Measurements from ENCODE around the gene ZEB1.
"Not testable (repeated sequence)": the region's sequence is repeated elsewhere in the genome, so short reads cannot be mapped to it uniquely, and the experiment has no call there.

The ZEB1 gene

DNA sequence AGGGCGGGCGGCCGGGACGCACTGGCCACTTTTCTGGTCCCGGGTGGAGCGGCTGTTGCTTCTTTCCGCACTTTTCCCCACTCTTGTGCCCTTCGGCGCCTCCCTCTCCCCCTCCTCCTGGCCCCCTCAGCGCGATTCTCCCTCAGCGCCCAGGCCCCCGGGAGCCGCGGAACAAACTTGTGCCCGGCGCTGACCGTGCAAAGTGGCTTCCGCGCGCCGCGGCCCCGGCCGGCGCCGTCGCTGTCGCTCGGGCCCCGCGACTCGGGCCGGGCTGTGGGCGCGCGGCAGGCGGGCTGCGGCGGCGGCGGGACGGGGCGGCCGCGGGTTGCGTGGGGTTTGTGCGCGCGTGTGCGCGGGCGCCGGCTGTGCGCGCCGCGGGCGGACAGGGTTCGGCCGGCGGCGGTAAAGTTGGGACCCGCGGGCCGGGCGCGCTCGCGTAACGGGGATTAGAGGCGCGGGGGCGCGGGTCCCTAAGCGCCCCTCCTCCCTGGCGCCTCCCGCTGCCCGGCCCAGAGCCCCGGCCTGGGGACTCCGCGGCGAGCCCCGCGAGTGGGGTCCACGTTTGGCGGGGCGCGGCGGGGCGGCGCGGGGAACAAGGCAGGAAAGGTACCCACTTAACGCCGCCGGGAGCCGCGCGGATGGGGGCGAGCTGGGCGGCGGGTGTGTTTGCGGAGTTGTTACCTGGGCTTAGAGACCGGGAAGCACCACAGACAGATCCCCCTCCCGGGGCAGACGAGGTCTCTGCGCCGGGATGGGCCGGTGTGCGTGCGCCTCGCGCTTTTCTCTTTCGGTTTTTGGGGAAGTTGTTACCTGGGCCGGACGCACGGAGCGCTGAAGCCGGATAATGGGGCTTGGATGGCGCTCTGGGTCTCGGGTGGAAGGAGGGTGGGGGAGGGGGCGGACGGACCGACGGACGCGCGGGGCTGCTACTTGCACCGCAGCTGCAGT, 860 bp downstream of the ZEB1 start:
- peak; percentile 20 for DNase-seq (ENCODE audit: low read depth)

DNA sequence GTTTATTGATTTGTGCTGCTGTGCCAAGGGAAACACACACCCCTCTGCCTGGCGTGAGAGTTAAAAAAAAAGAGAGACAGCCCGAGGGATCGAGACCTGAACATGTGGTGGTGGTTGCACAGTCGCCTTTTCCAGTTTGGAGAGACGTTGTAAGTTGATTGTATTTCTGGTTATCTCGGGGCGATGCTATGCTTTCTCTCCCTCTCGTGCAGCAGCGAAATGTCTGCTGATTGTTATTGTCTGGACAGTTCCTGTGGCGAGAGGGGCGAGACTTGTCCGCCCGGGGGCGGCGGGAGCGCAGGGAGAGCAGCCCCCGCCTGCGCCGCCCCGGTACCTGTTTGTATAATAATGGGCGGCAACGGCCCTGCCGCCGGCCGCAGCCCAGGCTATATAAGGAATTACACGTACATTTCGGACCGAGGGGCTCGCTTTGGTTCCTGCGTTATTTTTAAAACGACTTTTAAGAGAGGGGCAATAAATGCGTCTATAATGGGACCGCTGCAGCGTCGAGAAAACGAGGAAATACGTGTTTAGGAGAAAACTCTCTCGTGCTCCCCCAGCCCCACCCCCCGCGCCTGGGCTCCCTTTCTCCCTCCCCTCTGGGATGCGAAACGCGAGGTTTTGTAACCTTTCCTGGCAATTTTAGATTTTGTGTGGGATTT, 1.7 kb downstream of the ZEB1 start:
- DNase-seq (ENCODE audit: low read depth) = no peak

DNA sequence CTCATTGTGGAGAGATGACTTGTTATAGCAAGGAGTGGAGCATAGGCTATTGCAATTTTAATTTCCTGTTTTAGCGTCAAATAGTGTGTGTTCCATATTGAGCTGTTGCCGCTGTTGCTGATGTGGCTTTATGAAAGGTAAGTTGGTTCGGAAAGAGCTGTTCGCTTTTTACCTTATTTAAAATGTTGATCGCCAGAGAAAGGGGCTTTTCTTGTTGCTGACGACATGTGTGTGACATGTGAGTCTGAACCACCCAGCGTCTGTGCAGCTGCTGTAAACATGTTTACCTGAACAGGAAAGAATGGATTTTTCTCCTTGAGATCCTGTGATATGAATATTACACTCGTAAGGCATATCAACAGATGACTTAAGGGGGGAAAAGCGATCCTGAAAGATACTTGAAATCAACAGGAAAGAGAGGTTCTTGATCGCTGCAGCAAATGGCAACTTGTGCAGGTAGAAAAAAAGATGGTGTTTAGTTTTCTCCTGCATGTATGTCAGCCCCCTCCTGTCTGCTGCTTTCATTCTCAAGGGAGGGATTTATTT, 2.5 kb downstream of the ZEB1 start:
- no peak for DNase-seq (ENCODE audit: low read depth)

DNA sequence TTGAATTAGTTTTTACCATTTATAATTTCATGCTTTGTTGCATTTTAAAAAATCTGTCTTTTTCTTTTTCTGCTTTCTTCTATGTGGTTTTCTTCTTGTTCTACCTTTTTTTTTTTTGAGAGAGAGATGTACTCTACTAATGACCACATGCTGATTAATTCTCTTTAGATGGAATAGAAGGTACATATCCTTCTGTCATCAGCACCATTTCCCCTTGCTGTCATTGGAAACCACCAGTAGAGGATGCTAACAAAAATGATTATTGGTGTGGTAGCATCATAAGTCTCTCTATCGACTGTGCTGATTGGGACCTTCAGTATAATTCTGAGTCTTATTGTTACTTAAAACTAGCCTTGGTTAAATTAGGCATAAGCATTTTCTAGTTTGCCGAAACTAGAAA, 3.6 kb downstream of the ZEB1 start:
- no peak for DNase-seq (ENCODE audit: low read depth)

DNA sequence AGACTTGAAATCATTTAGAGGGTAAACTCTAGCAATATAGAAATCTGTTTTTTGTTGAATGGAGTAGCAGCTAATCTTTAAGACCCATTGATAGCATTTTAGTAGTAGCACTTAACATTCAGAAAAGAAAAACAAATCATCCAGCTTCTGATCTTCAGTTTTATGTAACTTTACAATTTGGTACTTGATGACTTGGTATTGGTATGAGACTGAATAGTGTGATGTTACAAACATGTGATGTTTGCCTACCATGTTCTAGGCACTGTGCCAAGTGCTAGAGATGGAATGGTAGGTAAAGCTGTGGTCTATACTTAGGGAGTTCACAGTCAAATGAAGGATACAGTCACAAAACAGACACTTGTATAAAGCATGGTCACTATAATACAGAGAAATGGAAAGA, 21.3 kb downstream of the ZEB1 start:
- DNase-seq (ENCODE audit: low read depth) = no peak

DNA sequence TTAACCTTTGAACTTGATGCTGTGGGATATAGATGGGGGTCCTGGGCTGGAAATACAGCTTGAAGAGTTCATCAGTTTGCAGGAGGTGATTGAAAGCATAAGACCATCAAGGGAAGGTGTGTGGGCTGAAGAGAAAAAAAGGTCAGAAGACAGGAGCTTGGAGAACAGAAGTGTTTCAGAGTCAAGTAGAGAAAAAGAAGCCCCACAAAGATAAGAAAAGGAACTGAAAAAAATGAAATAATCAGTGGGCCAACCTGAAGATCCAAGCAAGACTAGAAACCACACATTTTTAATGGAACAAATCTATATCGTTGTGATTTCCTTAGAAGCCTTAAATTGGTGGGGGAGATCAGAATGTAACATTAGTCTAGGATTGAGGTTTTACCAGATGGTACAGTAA, 22.5 kb downstream of the ZEB1 start:
- DNase-seq (ENCODE audit: low read depth) = no peak

DNA sequence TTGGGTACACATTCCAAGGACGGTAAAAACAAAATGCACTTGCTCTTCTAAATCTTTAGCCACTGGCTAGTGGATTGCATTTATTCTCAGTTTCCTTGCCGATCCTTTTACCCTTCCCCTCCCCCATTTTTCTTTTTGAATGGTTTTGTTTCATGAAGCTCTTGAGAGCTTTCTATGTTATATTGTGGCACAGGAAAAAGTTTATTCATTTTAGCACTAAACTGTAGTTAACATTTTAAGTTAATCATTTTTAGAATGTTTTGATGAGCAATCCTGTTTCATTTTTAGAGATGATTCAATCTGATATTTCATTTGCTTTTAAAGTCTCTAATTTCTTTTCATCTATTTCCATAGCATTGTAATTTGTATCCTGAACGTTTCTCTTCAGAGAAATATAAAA, 24.0 kb downstream of the ZEB1 start:
- no peak for DNase-seq (ENCODE audit: low read depth)

DNA sequence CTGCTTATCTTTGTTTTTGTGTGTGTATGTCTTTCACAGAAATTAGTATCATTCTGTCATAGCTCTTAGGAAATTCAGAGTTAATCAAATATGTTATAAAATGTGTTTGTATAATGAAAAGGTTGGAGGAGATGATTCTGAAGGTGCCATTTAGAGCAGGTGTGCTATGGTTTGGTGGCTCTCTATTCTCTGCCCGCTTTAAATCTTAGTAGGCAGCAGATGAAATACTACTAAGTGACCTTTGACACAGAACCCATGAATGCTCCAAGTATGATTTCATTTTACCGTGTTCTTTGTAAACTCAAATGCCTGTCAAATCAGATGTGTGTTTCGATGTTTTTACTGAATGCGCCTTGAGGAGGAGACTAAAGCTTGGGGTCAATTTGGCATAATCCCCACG, 24.5 kb downstream of the ZEB1 start:
- no peak for DNase-seq (ENCODE audit: low read depth)

DNA sequence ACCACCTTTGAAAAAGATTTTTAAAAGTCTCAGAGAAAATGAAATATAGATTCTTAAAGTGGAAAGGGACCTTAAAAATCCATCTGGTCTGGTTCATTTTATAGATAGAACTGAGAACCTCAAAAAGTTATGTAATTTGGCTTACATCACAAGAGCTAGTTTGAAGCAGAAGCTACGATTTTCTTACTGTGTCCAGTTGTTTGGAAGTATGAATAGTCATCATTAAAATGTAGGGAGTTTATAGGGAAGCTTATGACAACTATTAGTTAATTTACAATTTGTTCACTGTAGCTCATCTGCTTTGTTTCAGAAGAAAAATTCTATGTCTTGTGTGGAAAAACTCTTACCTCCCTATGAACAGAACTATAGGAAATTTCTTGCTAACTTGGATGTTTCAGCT, 26.9 kb downstream of the ZEB1 start:
- DNase-seq (ENCODE audit: low read depth) = no peak

DNA sequence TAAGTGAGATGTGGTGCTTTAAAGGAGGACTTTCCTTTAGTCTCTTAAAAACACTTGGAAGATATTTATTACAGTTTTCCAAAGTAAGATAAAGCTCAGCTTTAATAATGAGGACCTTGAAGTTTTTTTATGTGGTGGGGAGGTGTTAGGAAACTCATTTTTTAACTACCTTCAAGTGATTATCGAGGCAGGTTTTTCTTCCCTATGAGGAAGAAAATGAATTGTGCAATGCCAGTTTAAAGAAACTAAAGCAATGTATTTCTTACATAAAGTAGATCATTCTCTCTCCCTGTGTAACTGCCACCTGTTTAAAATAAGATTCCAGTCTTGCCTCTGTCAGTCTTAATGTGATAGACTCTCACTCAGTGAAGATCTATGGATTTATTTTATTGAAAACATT, 27.9 kb downstream of the ZEB1 start:
- no peak for DNase-seq (ENCODE audit: low read depth)

DNA sequence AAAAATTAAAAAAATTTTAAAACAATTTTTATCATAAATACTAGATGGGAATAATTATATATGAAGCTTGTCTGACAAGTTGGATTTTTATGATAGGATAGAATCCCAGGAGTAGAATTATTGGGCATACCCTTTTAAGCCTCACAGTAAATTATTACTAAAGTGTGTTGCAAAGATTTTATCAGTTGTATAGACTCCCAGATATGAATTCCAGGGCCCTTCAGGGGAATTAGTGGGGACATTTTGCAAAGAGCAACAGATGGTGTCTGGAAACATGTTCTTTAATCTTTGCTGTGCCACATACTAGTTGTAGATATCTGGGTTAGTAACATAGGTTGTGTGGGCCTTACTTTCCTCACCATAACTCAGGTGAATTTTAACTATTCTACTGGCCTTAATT, 28.7 kb downstream of the ZEB1 start:
- DNase-seq (ENCODE audit: low read depth) = no peak

DNA sequence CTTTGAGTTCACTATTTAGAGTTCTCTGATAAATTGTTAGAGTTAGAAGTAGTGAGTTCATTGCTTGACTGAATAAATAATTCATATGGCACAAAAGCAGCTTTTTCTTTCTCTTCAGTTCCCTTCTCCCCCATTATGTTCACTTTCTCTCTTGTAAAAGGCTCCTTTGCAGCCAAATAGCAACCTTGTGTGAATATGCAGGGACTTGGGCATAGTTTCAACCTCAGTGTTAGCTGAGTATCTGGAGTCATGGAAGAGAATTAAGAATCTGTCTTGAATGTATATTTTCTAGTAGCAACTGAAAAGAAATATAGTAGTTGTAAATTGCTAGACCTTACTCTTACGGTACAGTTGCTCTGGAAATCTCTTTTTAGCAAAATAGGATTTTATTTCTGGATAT, 31.9 kb downstream of the ZEB1 start:
- no peak for DNase-seq (ENCODE audit: low read depth)

DNA sequence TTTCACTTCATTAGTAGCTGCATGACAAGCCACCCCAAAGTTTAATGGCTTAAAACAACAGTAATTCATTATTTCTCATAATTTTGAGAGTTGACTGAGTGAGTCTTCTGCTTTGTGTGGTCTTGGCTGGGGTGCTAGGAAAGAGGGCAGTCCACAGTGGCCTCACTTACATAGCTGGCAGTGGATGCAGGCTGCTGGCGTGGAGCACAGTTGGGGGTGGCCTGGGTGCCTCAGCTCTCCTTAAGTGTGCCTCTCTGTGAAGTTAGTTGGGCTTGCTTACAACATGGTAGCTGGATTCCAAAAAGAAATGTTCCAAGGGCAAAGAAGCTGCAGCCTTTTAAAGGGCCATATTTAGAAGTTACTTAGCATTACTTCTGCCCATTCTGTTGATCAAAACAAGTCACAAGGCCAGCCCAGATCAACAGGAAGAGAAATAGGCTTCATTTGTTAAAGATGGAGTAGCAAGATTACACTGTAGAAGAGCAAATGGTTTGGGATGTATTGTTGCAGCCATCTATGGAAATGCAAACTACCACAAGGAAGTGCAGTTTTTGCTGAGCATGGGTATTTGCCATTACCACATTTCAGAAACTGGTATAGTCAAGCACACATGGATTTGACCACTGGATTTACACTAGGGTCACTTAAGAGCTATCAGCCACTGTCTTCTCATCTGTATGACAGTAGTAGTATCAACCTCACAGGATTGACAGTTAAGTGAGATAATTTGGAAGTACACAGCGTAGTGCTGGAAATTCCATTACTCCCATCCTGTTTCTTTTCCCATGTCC, 33.6 kb downstream of the ZEB1 start:
- no peak for DNase-seq (ENCODE audit: low read depth)

DNA sequence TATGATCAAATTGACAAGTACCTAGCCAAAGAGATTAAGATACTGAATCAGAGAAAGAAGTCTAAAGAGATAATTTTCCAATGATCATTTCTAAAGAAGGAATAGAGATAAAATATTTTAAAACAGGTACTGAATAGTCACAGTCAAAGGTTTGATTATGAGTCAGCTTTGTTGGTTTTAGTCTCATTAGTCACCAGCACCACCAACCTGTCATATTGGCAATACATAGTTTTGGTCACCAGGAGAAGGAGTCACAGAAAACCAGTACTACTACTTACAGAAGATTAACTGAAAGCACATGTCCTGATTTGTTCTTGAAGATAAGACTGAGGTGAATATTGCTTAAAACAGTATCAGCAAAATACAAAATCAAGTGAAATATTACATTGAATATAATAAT, 34.6 kb downstream of the ZEB1 start:
- DNase-seq (ENCODE audit: low read depth) = no peak

DNA sequence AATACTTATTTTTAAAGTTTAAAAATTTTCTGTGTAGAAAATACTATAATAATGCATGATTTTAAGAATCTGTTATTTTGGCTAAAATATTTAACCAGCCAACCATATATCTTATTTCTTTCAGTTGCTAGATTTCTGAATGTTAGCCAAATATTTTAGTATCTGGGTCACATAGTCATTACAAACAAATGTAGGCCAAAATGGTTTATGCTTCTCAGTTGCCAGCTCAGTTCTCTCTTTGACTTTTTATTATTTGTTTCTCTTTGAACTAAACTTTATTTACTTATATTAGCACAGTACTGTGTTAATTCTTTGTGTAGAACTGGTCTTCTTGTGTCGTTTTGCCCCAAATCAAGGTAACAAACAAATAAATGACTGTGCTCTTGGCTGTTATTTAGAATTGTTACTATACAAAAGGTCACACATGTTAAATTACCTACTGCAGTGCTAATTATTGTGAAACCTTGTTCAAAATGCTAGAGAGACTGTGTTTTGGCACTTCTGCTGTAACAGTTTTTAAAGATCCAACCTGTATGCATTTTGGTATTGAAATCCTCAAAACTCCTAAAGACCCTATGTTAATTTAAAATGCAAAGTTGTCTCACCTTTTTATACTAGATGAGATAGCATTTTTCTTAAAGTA, 39.8 kb downstream of the ZEB1 start:
- no peak for DNase-seq (ENCODE audit: low read depth)

DNA sequence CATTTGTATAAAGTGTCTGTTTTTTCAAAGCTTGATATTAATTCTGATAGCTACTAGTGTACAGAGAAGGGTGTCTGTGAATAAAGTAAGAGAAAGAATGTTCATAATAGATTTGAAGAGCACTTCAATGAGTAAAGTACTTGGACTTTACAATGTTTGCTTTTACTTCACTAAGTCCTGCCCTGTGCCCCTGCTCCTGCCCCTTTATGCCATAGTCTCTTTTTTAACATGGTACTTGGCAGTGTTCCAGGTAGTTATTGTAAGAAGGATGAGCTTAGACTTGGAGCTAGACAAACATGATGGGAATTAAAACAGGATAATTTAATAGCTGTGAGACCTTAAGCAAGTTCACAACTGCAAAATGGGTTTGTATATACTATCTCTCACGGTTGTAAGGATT, 41.0 kb downstream of the ZEB1 start:
- no peak for DNase-seq (ENCODE audit: low read depth)

DNA sequence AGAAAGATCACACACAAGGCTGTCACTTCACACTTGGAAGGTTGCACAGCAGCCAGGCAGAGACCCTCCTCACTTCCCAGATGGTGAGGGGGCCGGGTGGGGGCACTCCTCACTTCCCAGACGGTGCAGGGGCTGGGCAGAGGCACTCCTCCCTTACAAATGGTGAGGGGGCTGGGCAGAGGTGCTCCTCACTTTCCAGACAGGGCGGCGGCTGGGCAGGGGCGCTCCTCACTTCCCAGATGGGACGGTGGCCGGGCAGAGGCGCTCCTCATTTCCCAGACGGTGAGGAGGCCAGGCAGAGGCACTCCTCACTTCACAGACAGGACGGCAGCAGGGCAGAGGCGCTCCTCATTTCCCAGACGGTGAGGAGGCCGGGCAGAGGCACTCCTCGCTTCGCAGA, 42.5 kb downstream of the ZEB1 start:
- not testable (repeated sequence) for DNase-seq (ENCODE audit: low read depth)

DNA sequence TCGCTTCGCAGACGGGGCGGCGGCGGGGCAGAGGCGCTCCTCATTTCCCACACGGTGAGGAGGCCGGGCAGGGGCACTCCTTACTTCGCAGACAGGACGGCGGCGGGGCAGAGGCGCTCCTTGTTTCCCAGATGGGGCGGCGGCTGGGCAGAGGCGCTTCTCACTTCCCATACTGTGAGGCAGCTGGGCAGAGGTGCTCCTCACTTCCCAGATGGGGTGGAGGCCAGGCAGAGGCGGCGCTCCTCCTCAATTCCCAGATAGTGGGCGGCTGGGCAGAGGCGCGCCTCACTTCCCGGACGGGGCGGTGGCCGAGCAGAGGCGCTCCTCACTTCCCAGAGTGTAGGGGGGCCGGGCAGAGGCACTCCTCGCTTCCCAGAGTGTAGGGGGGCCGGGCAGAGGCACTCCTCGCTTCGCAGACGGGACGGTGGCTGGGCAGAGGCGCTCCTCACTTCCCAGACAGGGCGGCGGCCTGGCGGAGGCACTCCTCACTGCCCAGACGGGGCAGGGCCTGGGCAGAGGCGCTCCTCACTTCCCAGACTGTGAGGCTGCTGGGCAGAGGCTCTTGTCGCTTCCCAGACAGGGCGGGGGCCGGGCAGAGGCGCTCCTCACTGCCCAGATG, 43.1 kb downstream of the ZEB1 start:
- DNase-seq (ENCODE audit: low read depth) = no peak

DNA sequence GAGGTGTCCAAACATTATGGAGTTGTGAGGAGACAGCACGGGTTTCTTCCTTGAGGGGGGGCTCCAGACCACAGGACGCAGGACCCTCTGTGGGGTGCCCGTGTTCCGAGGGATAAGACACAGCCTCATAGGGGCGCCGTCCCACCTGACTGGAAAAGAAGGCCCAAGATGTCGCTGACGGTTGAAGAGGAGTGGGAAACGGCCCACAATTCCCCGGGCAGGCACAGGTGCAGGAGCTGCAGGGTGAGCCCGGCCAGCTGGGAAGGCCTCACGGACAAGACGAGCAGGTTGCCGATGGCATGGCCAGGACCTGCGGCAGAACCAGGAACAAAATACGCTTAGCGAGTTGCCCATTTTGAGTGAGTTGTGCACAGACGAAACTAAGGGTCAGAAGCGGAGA, 44.7 kb downstream of the ZEB1 start:
- not testable (repeated sequence) for DNase-seq (ENCODE audit: low read depth)

DNA sequence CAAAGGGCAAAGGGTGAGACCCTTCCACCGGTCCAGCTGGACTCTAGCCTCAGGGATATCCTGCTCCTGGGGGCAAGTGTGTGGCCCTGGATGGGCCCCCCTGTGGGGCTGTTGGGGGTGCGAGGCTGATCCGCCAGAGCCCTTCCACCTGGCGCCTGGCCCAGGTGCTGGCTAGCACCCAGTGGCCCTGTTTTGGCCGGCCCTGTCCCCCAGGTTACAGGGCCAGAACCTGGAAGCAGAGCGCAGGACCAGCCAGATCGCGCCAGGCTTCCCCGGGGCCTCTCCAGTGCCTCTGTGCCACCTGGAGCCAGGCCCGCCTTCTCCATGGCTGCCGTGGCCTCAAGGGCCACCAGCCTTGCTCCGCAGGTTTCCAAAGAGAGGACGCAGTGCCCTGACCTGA, 45.2 kb downstream of the ZEB1 start:
- not testable (repeated sequence) for DNase-seq (ENCODE audit: low read depth)

DNA sequence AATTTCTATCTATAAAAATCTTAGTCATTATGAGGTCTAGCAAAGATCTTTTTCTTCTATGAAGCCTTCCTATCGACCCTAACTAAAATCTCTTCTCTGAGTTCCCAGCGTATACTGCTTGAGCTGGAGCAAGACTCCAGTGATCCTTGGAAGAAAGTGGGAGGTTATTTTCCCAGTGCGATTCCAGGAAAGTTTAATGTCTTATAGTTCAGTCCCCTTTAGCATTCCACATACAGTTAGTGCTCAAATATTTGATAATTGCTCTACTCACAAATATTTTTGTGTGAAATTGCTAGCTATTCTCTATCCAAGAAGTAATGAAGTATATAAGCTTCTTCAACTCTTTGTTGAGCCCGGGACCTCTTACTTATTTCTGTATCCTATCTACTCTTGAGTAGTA, 47.7 kb downstream of the ZEB1 start:
- DNase-seq (ENCODE audit: low read depth) = no peak

DNA sequence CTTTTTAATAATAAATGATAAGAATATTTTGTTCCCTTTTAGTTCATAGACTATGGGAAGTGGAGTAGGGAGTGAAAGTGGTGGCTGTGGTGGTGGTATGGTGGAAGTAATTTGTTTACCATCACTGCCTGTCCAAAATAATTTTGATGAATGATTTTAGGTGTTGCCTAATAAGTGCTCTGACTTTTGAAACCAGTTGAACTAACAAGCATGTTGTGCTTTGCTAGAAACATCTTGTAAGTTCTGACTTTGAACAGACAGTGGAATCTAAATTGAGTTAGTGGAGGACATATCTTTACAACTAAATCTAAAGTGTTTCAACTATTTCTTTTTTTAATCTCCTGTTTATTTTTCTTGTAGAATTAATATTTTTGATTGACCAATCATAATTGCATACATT, 49.7 kb downstream of the ZEB1 start:
- no peak for DNase-seq (ENCODE audit: low read depth)
